Transverse colon (tissue), 4 donors: ENCODE results near the gene GTF2A1L. TPM values are rescaled to one million over a fixed set of nuclear protein-coding genes. Genes with fewer than 3 reads are reported as not detected.
A peak's percentile ranks its signal among the peaks of the same experiment; 100 is the strongest.

Source experiments
- DNase-seq: peaks from one replicate; pipeline ENCODE4 v3.0.0-alpha.2; 2019
- H3K27ac ChIP-seq, 4 donors: fragments of 200-600 bp; sonication (generic); 2 replicates each; pipeline ENCODE4 v1.5.1; 2016 to 2018; ENCODE audit warnings: inconsistent platforms in 4 of 4
- H3K27me3 ChIP-seq: fragments of 200-600 bp; sonication (generic); 2 replicates; pipeline ENCODE4 v1.5.1; 2017; ENCODE audit warnings: inconsistent platforms
- H3K36me3 ChIP-seq, 4 donors: fragments of 200-600 bp; sonication (generic); 2 replicates each; pipeline ENCODE4 v1.5.1; 2017 to 2019; ENCODE audit warnings: inconsistent platforms in 4 of 4
- H3K4me1 ChIP-seq, 4 donors: fragments of 200-600 bp; sonication (generic); 2 replicates each; pipeline ENCODE4 v1.5.1; 2017 to 2020; ENCODE audit warnings: inconsistent platforms in 4 of 4
- H3K4me3 ChIP-seq, 4 donors: fragments of 200-600 bp; sonication (generic); 1 replicate in 1 of 4; 2 replicates in 3 of 4; pipeline versions ENCODE4 v1.5.1 to v1.6.1; 2017 to 2019; ENCODE audit warnings: inconsistent platforms in 4 of 4
- H3K9me3 ChIP-seq, 2 donors: fragments of 200-600 bp; sonication (generic); 2 replicates each; pipeline ENCODE4 v1.5.1; 2017 to 2019; ENCODE audit warnings: inconsistent platforms in 2 of 2
- EP300 ChIP-seq: sonication (generic); formaldehyde crosslinking; IDR thresholded peaks from one replicate; pipeline ENCODE4 v1.6.1; 2017; ENCODE audit warnings: antibody characterized with exemption, low read depth
- POLR2A ChIP-seq: fragments of 450-650 bp; IDR thresholded peaks from one replicate; pipeline ENCODE4 v1.6.1; 2016; ENCODE audit warnings: antibody characterized with exemption, mild to moderate bottlenecking, moderate library complexity
- POLR2AphosphoS5 ChIP-seq, 3 donors: sonication (generic); formaldehyde crosslinking; IDR thresholded peaks; one replicate each; pipeline ENCODE4 v1.6.1; 2016; ENCODE audit warnings: antibody characterized with exemption in 3 of 3
- WGBS, 2 donors: methylation state at CpG; one replicate each; pipeline ENCODE4 v1.1.5; 2018; ENCODE audit warnings: low coverage in 1 of 2; 5-methylcytosine and 5-hydroxymethylcytosine counted together
- in situ Hi-C, 4 donors: fragments of 200-750 bp; cut with MboI; loops; one replicate each; pipeline versions ENCODE4 v1.15.0 to v1.15.1; 2017; ENCODE audit warnings: low sequenced_read_pairs in 3 of 4, low pct_ligation_motif_present in 1 of 4, low pct_unique_long_range_greater_than_20kb in 1 of 4
- intact Hi-C: fragments of 100-400 bp; cut with DNase I; formaldehyde crosslinking; loops from one replicate; pipeline ENCODE4 v1.15.1; 2023; ENCODE audit warnings: low total_unique reads
- total RNA-seq, 4 donors: library from RNA; depleted of rRNA; stranded (reverse); fragments of >200 nt; gene quantifications; one replicate each; pipeline ENCODE4 v1.1.0, GENCODE V29; 2016
- TF ChIP-seq, protein P1 (sequence below), 5 experiments: fragments of 200-600 bp in 3 of 5; fragments of 450-650 bp in 2 of 5; sonication (generic) in 3 of 5; IDR thresholded peaks; 1 replicate in 2 of 5; 2 replicates in 3 of 5; pipeline ENCODE4 v1.5.1; 2016 to 2017; ENCODE audit warnings: antibody characterized with exemption in 5 of 5, inconsistent platforms in 3 of 5, mild to moderate bottlenecking in 2 of 5, moderate library complexity in 1 of 5

GTF2A1L gene, protein sequence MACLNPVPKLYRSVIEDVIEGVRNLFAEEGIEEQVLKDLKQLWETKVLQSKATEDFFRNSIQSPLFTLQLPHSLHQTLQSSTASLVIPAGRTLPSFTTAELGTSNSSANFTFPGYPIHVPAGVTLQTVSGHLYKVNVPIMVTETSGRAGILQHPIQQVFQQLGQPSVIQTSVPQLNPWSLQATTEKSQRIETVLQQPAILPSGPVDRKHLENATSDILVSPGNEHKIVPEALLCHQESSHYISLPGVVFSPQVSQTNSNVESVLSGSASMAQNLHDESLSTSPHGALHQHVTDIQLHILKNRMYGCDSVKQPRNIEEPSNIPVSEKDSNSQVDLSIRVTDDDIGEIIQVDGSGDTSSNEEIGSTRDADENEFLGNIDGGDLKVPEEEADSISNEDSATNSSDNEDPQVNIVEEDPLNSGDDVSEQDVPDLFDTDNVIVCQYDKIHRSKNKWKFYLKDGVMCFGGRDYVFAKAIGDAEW
- 10 to 100 TPM in 1 of 4 donors, 1 to 10 TPM in 2, not detected in 1; 1.6 to 15.2 (median 9.2) TPM for total RNA-seq

DNA sequence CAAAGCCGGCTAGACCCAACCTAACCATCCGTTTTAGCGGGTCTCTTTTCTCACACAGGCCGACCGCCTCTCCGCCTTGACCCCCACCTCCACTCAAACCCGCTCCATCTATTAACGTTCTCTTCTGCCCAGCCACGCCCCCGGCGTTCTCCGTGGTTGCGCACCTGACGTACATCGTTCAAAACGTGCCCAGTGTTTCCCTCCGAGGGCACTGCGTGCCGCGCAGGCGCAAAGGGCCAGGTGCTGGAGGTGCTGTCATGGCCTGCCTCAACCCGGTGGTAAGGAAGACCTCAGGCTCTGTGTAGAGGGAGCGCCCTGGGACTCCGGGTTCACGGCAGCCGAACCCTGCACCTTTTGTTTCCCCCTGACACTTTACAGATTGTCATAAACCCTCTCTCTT is at the start of gene GTF2A1L:
GTF2A1L (plus strand) TSS at position 239 of the 400 bp plus-strand sequence; CDS start at position 258, 19 bp downstream.
- no peak for DNase-seq
- Histone ChIP-seq H3K36me3 (no peaks in the 10 kb centered on the region), H3K9me3 (no peaks in the 10 kb centered on the region), H3K27me3 (no peaks in the 10 kb centered on the region), H3K4me1 (no peaks in the 10 kb centered on the region), H3K4me3 (no peak within 1 kb of the TSS), H3K27ac (no peak within 1 kb of the TSS)
- in situ Hi-C loops, result no loop called here
- intact Hi-C loops, result no loop called here
- TF ChIP-seq EP300 (no peak), POLR2A (no peak), POLR2AphosphoS5 (IDR thresholded peaks at IDR 0.05) (no peak)
- TF ChIP-seq, protein P1, sequence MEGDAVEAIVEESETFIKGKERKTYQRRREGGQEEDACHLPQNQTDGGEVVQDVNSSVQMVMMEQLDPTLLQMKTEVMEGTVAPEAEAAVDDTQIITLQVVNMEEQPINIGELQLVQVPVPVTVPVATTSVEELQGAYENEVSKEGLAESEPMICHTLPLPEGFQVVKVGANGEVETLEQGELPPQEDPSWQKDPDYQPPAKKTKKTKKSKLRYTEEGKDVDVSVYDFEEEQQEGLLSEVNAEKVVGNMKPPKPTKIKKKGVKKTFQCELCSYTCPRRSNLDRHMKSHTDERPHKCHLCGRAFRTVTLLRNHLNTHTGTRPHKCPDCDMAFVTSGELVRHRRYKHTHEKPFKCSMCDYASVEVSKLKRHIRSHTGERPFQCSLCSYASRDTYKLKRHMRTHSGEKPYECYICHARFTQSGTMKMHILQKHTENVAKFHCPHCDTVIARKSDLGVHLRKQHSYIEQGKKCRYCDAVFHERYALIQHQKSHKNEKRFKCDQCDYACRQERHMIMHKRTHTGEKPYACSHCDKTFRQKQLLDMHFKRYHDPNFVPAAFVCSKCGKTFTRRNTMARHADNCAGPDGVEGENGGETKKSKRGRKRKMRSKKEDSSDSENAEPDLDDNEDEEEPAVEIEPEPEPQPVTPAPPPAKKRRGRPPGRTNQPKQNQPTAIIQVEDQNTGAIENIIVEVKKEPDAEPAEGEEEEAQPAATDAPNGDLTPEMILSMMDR (IDR thresholded peaks at IDR 0.05), result no peak
- 86% methylated on average over 26 of the region's 26 CpGs; no CpG with 5 or more reads in 1 of the 2 donors for WGBS, 2 donors

- TF ChIP-seq POLR2AphosphoS5 (IDR thresholded peaks at IDR 0.05) (no peak), EP300 (no peak), POLR2A (no peak)
- TF ChIP-seq, protein P1 (IDR thresholded peaks at IDR 0.05), result no peak
- 65 to 100% methylated on average over 2 to 4 of the region's 4 CpGs for WGBS, 2 donors
- intact Hi-C loops, result no loop called here
- in situ Hi-C loops, result no loop called here
- H3K4me3 ChIP-seq, result no peak overlapping the region
- H3K27me3 ChIP-seq, result no peaks in the 10 kb centered on the region
- DNase-seq, result no peak
- peaks cover 0 to 8% (median 4%) of the 10 kb centered on the region in 4 donors for H3K4me1 ChIP-seq
- H3K36me3 ChIP-seq, result no peaks in the 10 kb centered on the region
- H3K9me3 ChIP-seq, result no peaks in the 10 kb centered on the region
- peak overlapping the region in 1 of 4 donors; percentile 8 for H3K27ac ChIP-seq
Measured at GRCh38 chr2:48568547-48568946, 49.1 kb upstream of the GTF2A1L start.

DNA sequence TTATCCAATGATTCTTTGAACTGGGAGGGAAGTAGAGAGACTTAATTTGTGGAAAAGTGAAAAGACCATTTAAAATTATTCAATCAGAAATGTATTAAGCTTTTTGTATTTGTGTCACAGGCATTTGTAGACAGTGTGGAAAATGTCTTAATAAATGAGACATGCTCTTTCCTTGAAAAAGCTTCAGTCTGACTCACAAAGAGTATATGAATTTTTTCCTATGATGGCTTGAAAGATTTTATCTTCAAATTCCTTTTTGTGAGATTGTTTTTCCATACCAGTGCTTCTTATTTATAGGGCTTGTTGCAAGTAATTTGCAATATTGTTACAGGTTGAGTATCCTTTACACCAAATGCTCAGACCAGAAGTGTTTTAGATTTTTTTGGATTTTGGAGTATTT is 48.2 kb upstream of the GTF2A1L start:
- H3K9me3 ChIP-seq, result no peaks in the 10 kb centered on the region
- DNase-seq, result no peak
- H3K4me3 ChIP-seq, result no peak overlapping the region
- H3K27ac ChIP-seq, result no peak overlapping the region
- no peaks in the 10 kb centered on the region for H3K36me3 ChIP-seq
- H3K4me1 ChIP-seq, result peaks cover 0 to 8% (median 4%) of the 10 kb centered on the region in 4 donors
- intact Hi-C loops (no loop called here), in situ Hi-C loops (no loop called here)
- no peaks in the 10 kb centered on the region for H3K27me3 ChIP-seq
- TF ChIP-seq, protein P1 (IDR thresholded peaks at IDR 0.05), result no peak
- TF ChIP-seq EP300 (no peak), POLR2A (no peak), POLR2AphosphoS5 (IDR thresholded peaks at IDR 0.05) (no peak)

DNA sequence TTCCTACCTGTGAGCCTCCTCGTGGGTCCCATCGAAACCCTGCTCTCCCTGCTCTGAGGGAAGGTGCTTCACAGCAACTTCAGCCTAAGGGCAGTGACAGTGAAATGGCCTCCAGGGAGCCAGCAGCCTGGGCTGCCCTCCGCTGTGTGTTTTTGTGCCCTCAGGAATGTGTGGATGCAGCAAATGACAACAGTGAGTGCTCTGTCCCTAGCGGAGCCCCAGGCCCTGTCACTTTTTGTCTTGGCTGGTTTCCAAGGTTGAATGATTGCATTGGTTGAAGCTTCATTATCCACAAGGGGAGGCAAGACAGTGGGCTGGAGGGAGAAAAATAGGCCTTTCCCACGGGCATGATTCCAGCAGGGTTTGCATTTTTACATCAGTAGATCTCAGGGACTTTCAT is 44.8 kb upstream of the GTF2A1L start:
- Histone ChIP-seq H3K9me3 (no peaks in the 10 kb centered on the region), H3K27ac (no peak overlapping the region), H3K4me3 (no peak overlapping the region), H3K36me3 (no peaks in the 10 kb centered on the region), H3K27me3 (no peaks in the 10 kb centered on the region), H3K4me1 (no peaks in the 10 kb centered on the region)
- TF ChIP-seq POLR2AphosphoS5 (IDR thresholded peaks at IDR 0.05) (no peak), EP300 (no peak), POLR2A (no peak)
- TF ChIP-seq, protein P1 (IDR thresholded peaks at IDR 0.05), result no peak
- in situ Hi-C loops, result no loop called here
- intact Hi-C loops, result no loop called here
- no peak for DNase-seq
- WGBS, 2 donors, result 65 to 66% methylated on average over 3 to 5 of the region's 5 CpGs
